Left ventricle myocardium superior (tissue), 1 donor: Measurements from ENCODE around the gene CALN1. TPM values are rescaled to one million over a fixed set of nuclear protein-coding genes. Genes with fewer than 3 reads are reported as not detected.
"Not testable (repeated sequence)": the region's sequence is repeated elsewhere in the genome, so short reads cannot be mapped to it uniquely, and the experiment has no call there.

ENCODE experiments used
- ATAC-seq: fragments of 200-7000 bp; cut with Tn5 transposase; one replicate; pipeline ENCODE4 v1.9.1; 2020; ENCODE audit warnings: mild to moderate bottlenecking, moderate library complexity
- DNase-seq: peaks from one replicate; pipeline ENCODE4 v3.0.0-alpha.2; 2020
- intact Hi-C: fragments of 100-400 bp; cut with micrococcal nuclease; formaldehyde crosslinking; loops from one replicate; pipeline ENCODE4 v1.11.0; 2022
- total RNA-seq: library from RNA; stranded (reverse); fragmentation: NEBNext Ultra II Directional; extraction: Animal tissue kit (Norgen Biotek cat#: 25700); gene quantifications from one replicate; pipeline ENCODE4 v1.2.1, GENCODE V29; 2021
- donor health status: DM: no; HTN: yes; CAD: no; lungs with severe emphysema.

Gene CALN1
- total RNA-seq, 1 donor from 2014 or later, result not detected

- intact Hi-C loops, result no loop called here
- DNase-seq (no peak), ATAC-seq (no peak)
Measured at GRCh38 chr7:72223351-72223750, 188.8 kb downstream of the CALN1 start.

GRCh38 chr7:72222136-72222535 lies 190.0 kb downstream of the CALN1 start:
- DNase-seq (no peak), ATAC-seq (no peak)
- intact Hi-C loops, result no loop called here

DNA sequence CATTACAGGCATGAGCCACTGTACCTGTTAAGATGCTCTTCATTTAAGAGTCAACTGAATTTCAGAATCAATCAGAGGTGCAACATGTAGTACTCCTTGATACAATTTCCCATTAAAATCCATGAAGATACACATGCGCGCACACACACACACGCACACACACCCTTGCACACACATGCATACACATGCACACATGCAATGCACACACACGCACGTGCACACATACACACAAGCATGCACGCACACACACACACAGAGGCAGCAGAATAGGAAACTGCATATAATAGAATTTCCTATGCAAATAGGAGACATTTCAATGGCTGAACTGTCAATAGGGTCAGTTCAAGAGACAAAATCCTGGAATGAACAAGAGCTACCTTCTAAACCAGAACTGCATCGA lies 192.6 kb downstream of the CALN1 start:
- DNase-seq (no peak), ATAC-seq (no peak)
- intact Hi-C loops, result no loop called here

GRCh38 chr7:72217151-72217550 lies 195.0 kb downstream of the CALN1 start:
- intact Hi-C loops, result no loop called here
- DNase-seq, result no peak
- no peak for ATAC-seq

GRCh38 chr7:72213769-72214168 lies 198.4 kb downstream of the CALN1 start:
- ATAC-seq (no peak), DNase-seq (no peak)
- intact Hi-C loops, result no loop called here

GRCh38 chr7:72213081-72213480 lies 199.1 kb downstream of the CALN1 start:
- no peak for ATAC-seq
- DNase-seq, result no peak
- intact Hi-C loops, result no loop called here

- ATAC-seq (no peak), DNase-seq (no peak)
- intact Hi-C loops, result no loop called here
Measured at GRCh38 chr7:72211175-72211574, 201.0 kb downstream of the CALN1 start.

DNA sequence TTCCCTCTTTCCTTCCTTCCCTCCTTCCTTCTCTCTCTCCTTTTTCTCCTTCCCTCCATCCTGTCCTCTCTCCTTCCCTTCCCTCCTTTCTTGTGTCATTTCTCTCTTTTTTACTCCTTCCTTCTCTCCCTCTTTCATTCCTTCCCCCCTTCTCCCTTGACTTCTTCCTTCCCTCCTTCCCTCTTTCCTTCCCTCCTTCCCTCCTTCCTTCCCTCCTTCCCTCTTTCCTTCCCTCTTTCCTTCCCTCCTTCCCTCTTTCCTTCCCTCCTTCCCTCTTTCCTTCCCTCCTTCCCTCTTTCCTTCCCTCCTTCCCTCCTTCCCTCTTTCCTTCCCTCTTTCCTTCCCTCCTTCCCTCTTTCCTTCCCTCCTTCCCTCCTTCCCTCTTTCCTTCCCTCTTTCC lies 203.1 kb downstream of the CALN1 start:
- ATAC-seq, DNase-seq, intact Hi-C loops: not testable (repeated sequence)

DNA sequence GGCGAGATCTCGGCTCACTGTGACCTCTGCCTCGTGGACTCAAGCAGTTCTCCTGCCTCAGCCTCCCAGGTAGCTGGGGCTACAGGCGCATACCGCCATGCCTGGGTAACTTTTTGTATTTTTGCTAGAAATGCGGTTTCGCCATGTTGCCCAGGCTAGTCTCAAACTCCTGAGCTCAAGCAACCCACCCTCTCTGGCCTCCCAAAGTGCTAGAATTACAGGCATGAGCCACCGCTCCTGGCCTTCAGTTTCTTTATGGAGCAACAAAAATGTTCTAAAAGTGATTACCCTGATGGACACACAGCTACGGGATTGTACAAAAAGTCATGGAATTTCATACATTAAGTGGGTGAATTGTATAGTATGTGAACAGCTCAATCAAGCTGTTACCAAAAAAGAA lies 216.0 kb downstream of the CALN1 start:
- intact Hi-C loops, result no loop called here
- DNase-seq, result no peak
- ATAC-seq, result no peak

GRCh38 chr7:72190919-72191318 lies 221.2 kb downstream of the CALN1 start:
- DNase-seq (no peak), ATAC-seq (no peak)
- intact Hi-C loops, result no loop called here

- ATAC-seq, result no peak
- no peak for DNase-seq
- intact Hi-C loops, result no loop called here
Measured at GRCh38 chr7:72190146-72190545, 222.0 kb downstream of the CALN1 start.

- ATAC-seq (no peak), DNase-seq (no peak)
- intact Hi-C loops, result no loop called here
Measured at GRCh38 chr7:72187179-72187578, 225.0 kb downstream of the CALN1 start.

GRCh38 chr7:72183835-72184234 lies 228.3 kb downstream of the CALN1 start:
- intact Hi-C loops, result no loop called here
- ATAC-seq (no peak), DNase-seq (no peak)

DNA sequence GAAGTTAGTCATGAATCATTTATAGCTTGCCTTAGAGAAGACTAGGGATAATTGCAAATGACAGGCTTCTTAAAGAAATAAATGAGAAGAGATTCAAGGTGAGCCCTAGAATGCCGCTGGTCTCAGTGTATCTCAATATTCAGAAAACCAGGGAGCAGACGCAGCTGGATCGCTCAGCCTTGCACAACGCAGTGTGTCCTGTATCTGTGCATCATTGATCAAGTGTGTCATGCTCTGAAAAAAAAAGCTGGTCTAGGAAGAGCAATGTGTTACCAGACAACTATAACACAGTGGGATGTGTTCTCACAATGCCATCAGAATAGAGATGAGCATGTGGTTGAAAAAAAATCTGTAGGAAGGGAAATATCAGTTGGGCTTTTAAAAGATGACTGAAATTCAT lies 230.1 kb downstream of the CALN1 start:
- DNase-seq (no peak), ATAC-seq (no peak)
- intact Hi-C loops, result no loop called here

DNA sequence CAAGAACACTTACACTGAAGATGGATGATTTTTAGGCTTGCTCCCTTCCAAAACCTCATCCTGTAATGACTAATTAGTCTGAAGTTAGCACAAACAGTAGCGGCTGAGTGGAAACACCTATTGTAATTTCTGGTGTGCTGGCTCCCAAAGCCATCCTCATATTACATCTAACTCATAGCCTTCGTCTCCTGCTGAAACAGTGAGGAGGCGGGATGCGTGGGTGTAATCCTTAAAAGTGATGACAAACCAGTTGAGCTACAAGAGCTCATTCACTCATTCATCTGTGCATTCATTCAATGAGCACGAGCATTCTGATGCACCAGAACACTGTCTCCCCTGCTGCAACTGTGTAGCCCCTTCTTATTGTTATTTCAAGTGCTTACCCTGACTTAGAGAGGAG lies 235.3 kb downstream of the CALN1 start:
- intact Hi-C loops, result no loop called here
- ATAC-seq, result no peak
- DNase-seq, result no peak

GRCh38 chr7:72170475-72170874 lies 241.7 kb downstream of the CALN1 start:
- DNase-seq (no peak), ATAC-seq (no peak)
- intact Hi-C loops, result no loop called here

GRCh38 chr7:72163271-72163670 lies 248.9 kb downstream of the CALN1 start:
- no peak for ATAC-seq
- DNase-seq, result no peak
- intact Hi-C loops, result no loop called here

GRCh38 chr7:72161534-72161933 lies 250.6 kb downstream of the CALN1 start:
- ATAC-seq (no peak), DNase-seq (no peak)
- intact Hi-C loops, result no loop called here

DNA sequence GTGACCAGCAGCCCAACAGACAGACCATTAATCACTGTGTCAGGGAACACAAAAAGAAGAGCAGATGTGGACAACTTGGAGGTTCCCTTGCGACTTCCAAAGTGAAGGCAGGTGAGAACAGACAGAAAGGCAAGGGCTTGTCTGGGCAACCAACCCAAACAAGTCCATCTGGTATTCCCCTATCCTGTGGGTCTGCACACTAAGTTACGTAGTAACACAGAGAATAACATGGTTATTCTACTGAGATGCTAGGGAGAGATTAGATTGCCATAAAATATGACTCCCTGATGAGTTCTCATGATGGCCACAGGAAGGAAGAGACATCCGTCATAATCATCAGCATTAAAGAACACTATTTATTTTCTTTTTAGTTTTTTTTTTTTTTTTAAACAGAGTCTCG lies 252.2 kb downstream of the CALN1 start:
- DNase-seq (no peak), ATAC-seq (no peak)
- intact Hi-C loops, result no loop called here

GRCh38 chr7:72156671-72157070 lies 255.5 kb downstream of the CALN1 start:
- intact Hi-C loops, result no loop called here
- DNase-seq (no peak), ATAC-seq (no peak)

DNA sequence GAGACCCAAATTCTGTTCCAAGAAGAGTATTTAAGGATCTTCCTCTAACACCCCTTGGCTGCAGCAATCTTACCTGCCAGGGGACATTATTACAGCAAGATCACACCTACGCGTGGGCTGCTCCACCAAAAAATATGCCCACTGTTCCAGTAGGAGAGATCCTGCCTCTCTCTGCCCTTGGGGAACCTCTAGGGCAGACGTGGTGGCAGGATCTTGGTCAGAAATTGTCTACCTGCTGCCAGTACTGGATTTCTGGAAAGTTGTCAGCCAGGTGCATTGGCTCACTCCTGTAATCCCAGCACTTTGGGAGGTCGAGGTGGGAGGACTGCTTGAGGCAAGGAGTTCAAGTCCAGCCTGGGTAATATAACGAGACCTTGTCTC lies 259.0 kb downstream of the CALN1 start:
- intact Hi-C loops, result no loop called here
- DNase-seq, result no peak
- no peak for ATAC-seq
